ENCODE data around the gene CCDC149. TPM values are rescaled to one million over a fixed set of nuclear protein-coding genes. Genes with fewer than 3 reads are reported as not detected.

Gene CCDC149
- total and polyA plus RNA-seq, 2 of the 4 experiments (the other 2 are of a cell fraction): 6.7 to 7.0 TPM

- no peak overlapping the region for H3K4ac ChIP-seq (ENCODE audit: low read depth, low read length)
- no peak overlapping the region for H2AK5ac ChIP-seq (ENCODE audit: low read depth, low read length)
- H3K36me3 ChIP-seq (ENCODE audit: control insufficient read depth, insufficient read depth, low read length): no peaks in the 10 kb centered on the region
- CTCF ChIA-PET: no interaction called here
- no peak overlapping the region for H3K23ac ChIP-seq (ENCODE audit: low read depth, low read length)
- H2BK120ac ChIP-seq (ENCODE audit: low read depth, low read length): no peak overlapping the region
- no peaks in the 10 kb centered on the region for H4K20me1 ChIP-seq (ENCODE audit: insufficient read depth, low read length)
- H2BK20ac ChIP-seq (ENCODE audit: low read depth, low read length): no peak overlapping the region
- no peak overlapping the region for H2AFZ ChIP-seq (replicated peaks; ENCODE audit: low read length, poor library complexity)
- H2BK5ac ChIP-seq (ENCODE audit: low read depth, low read length, poor library complexity, severe bottlenecking): no peak overlapping the region
- in situ Hi-C loops (cut with MboI; ENCODE audit: low sequenced_read_pairs): no loop called here
- peaks cover 11% of the 10 kb centered on the region for H3K9me3 ChIP-seq (ENCODE audit: control insufficient read depth, insufficient read depth, low read length)
- H3K79me1 ChIP-seq (ENCODE audit: low read depth in 1 of 2, low read length in 2 of 2): no peaks in the 10 kb centered on the region
- H4K8ac ChIP-seq (ENCODE audit: low read depth in 2 of 2, low read length in 2 of 2): no peak overlapping the region
- H3K4me3 ChIP-seq (ENCODE audit: insufficient read depth, low read depth, low read length): no peak overlapping the region
- peaks cover 2% of the 10 kb centered on the region; the same call in 1 of the 2 replicates for H3K27me3 ChIP-seq (ENCODE audit: control insufficient read depth, insufficient read depth, low read length)
- no peak overlapping the region for H3K4me2 ChIP-seq (ENCODE audit: low read depth, low read length)
- H3K27ac ChIP-seq (ENCODE audit: insufficient read depth, low read length): no peak overlapping the region
- no peak overlapping the region for H3K56ac ChIP-seq (ENCODE audit: extremely low read depth, insufficient read depth, low read length)
- H3K14ac ChIP-seq (replicated peaks; ENCODE audit: low read depth, low read length): no peak overlapping the region
- TF ChIP-seq MAZ (IDR thresholded peaks at IDR 0.05; ENCODE audit: borderline replicate concordance, low read depth, low read length): no peak
- no peak for TF ChIP-seq SMC3 (IDR thresholded peaks at IDR 0.05; ENCODE audit: low read depth, low read length)
- no peak for TF ChIP-seq RCOR1 (IDR thresholded peaks at IDR 0.05; ENCODE audit: insufficient replicate concordance, low read length)
- no peak for TF ChIP-seq CHD1 (IDR thresholded peaks at IDR 0.05; ENCODE audit: low read depth, low read length)
- no peak for TF ChIP-seq FOS (IDR thresholded peaks at IDR 0.05; ENCODE audit: low read depth, low read length)
- TF ChIP-seq NFE2L2 (IDR thresholded peaks at IDR 0.05; ENCODE audit: low read depth, low read length): no peak
- no peak for TF ChIP-seq RFX5 (IDR thresholded peaks at IDR 0.05; ENCODE audit: low read depth, low read length)
- TF ChIP-seq CEBPB (IDR thresholded peaks at IDR 0.05; ENCODE audit: low read depth, low read length): no peak
- TF ChIP-seq USF2 (IDR thresholded peaks at IDR 0.05; ENCODE audit: low read depth, low read length): no peak
- TF ChIP-seq MAFK (IDR thresholded peaks at IDR 0.05; ENCODE audit: low read depth, low read length): no peak
- no peak for TF ChIP-seq ELK1 (IDR thresholded peaks at IDR 0.05; ENCODE audit: borderline replicate concordance, low read depth, low read length)
- TF ChIP-seq CTCF (conservative IDR thresholded peaks at IDR 0.05; ENCODE audit: low read depth, low read length): no peak
- TF ChIP-seq POLR2A (IDR thresholded peaks at IDR 0.05; ENCODE audit: low read depth, low read length): no peak
- no peak for TF ChIP-seq MXI1 (IDR thresholded peaks at IDR 0.05; ENCODE audit: borderline replicate concordance, low read depth, low read length)
- no peak for TF ChIP-seq BHLHE40 (IDR thresholded peaks at IDR 0.05; ENCODE audit: low read depth, low read length)
- no peak for TF ChIP-seq RAD21 (IDR thresholded peaks at IDR 0.05; ENCODE audit: low read length)
- no peak overlapping the region for H4K91ac ChIP-seq (ENCODE audit: insufficient read depth, low read depth, low read length)
- no peak overlapping the region for H2BK15ac ChIP-seq (ENCODE audit: low read depth, low read length)
- no peak overlapping the region for H4K5ac ChIP-seq (ENCODE audit: low read depth, low read length)
- dilution Hi-C loops (cut with HindIII; ENCODE audit: low sequenced_read_pairs, unreplicated experiment): no loop called here
- H3K18ac ChIP-seq (ENCODE audit: low read depth, low read length): no peak overlapping the region
- POLR2A ChIA-PET (ENCODE audit: unreplicated experiment): no interaction called here
- no CpG with 5 or more reads among the region's 5 CpGs for WGBS, 2 experiments (ENCODE audit: extremely low coverage in 2 of 2, insufficient read length in 1 of 2)
- DNase-seq (no peak), ATAC-seq (ENCODE audit: low read depth) (no peak)
- no peak overlapping the region for H3K9ac ChIP-seq (ENCODE audit: low read depth, low read length)
- H3K9me1 ChIP-seq (ENCODE audit: insufficient read depth, low read length): no peaks in the 10 kb centered on the region
- H3K4me1 ChIP-seq (ENCODE audit: control insufficient read depth, insufficient read depth, low read length): no peaks in the 10 kb centered on the region
- no peak overlapping the region for H2AK9ac ChIP-seq (replicated peaks; ENCODE audit: low read depth, low read length, poor library complexity)
- BruUV-seq (replicated peaks): no TSS peak
- intact Hi-C loops (cut with micrococcal nuclease): no loop called here
Measured at GRCh38 chr4:24937176-24937916, 24.5 kb upstream of the CCDC149 start.

All from IMR-90 (cell line).